ENCODE measurements around the gene MCM3AP.
A peak's percentile ranks its signal among the peaks of the same experiment; 100 is the strongest.

Gene MCM3AP

DNA sequence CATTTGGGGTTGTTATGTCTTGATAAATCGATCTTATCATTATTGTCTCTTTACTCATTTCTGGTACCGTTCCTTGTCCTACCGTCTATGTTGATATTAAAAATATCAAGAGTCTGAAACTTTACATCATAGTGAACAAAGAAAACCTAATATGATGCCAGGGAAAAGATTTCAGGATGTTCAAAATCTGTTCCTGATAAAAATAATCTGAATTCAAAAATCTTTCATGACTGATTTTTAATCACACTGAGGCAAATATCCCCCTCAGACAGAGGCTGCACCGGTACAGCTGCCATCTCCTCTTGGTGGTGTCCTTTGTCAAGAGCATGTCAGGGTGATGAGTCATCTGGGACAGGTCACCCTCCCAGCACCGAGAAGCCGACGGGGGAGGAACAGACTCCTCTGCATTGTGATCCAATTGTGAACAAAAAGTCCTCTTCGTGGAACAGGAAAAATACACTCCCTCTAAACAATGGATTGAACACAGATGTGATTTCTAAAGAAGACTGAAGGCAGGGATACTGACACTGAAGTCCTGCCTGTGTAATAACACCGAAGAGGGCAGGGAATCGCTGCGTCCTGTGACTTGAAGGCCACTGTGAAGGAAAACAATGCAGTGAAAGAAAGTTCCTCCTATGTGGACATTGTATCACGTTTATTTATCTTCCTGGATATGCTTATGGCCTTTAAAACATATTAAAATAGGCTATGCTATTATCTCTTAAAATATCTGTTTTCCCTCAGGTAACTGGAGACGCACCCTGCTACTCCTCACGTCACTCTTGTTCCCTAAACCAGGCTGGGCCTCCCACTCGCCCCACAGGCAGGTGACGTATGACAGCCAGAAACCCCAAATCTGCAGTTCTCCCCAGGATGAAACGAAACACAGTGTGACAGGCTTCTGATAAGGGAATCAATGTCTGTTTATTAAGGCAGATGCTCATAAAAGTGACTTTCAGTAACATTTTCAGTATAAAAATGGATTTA is 96.9 kb downstream of the MCM3AP start:
- H3K27ac Mint-ChIP-seq = peak overlapping the region; percentile 37 to 76 (median 45)
- no peaks in the 10 kb centered on the region for H3K27me3 Mint-ChIP-seq (ENCODE audit: low read depth)
- peak overlapping the region; percentile 21 to 61 (median 46) for H3K4me3 Mint-ChIP-seq
- H3K4me1 Mint-ChIP-seq = peaks cover 30% of the 10 kb centered on the region
- TF ChIP-seq, protein P1, sequence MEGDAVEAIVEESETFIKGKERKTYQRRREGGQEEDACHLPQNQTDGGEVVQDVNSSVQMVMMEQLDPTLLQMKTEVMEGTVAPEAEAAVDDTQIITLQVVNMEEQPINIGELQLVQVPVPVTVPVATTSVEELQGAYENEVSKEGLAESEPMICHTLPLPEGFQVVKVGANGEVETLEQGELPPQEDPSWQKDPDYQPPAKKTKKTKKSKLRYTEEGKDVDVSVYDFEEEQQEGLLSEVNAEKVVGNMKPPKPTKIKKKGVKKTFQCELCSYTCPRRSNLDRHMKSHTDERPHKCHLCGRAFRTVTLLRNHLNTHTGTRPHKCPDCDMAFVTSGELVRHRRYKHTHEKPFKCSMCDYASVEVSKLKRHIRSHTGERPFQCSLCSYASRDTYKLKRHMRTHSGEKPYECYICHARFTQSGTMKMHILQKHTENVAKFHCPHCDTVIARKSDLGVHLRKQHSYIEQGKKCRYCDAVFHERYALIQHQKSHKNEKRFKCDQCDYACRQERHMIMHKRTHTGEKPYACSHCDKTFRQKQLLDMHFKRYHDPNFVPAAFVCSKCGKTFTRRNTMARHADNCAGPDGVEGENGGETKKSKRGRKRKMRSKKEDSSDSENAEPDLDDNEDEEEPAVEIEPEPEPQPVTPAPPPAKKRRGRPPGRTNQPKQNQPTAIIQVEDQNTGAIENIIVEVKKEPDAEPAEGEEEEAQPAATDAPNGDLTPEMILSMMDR (IDR thresholded peaks at IDR 0.05; ENCODE audit: unreplicated experiment in 3 of 3) = no peak
- no peaks in the 10 kb centered on the region for H3K9me3 Mint-ChIP-seq
- H3K36me3 Mint-ChIP-seq (ENCODE audit: low read depth) = peaks cover 17% of the 10 kb centered on the region

DNA sequence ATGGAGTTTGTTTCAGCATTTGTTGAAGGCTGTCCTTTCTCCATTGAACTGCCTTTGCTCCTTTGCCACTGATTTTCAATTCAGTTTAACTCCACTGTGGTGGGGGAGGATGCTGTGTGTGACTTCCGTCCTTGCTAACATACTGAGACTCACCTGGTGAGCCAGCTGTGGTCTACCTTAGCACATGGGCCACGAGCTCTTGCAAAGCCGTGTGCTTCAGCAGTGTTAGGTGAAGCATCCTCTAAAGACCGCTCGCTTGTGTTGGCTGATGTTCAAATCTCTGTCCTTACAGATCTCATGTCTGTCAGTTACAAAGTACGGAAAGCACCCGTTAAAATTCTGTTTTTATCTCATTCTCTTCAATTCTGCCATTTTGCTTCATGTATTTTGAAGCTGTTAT is 97.6 kb downstream of the MCM3AP start:
- TF ChIP-seq, protein P1 (IDR thresholded peaks at IDR 0.05; ENCODE audit: unreplicated experiment in 3 of 3) = no peak
- H3K36me3 Mint-ChIP-seq (ENCODE audit: low read depth) = peaks cover 14% of the 10 kb centered on the region
- peak overlapping the region; percentile 19 to 61 (median 46) for H3K4me3 Mint-ChIP-seq
- H3K27me3 Mint-ChIP-seq (ENCODE audit: low read depth) = no peaks in the 10 kb centered on the region
- peak overlapping the region; percentile 37 to 76 (median 45) for H3K27ac Mint-ChIP-seq
- H3K9me3 Mint-ChIP-seq = no peaks in the 10 kb centered on the region
- H3K4me1 Mint-ChIP-seq = peaks cover 30% of the 10 kb centered on the region

DNA sequence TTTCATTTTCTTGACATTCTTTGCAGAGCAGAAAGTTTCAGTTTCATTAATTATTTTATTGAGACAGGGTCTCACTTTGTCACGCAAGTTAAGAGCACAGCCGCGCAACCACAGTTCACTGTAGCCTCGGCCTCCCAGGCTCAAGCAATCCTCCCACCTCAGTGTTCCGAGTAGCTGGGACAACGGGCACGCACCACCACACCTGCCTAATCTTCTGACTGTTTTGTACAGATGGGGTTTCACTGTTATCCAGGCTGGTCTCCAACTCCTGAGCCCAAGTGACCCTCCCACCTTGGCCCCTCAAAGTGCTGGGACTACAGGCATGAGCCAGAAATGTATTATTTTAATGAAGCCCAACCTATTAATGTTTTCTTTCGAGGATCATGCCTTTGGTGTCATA is 98.2 kb downstream of the MCM3AP start:
- Mint-ChIP-seq H3K36me3 (ENCODE audit: low read depth) (peaks cover 14% of the 10 kb centered on the region), H3K4me3 (peak overlapping the region in 2 of 3 experiments; percentile 32 to 61), H3K27ac (peak overlapping the region in 2 of 3 experiments; percentile 37 to 45), H3K9me3 (no peaks in the 10 kb centered on the region), H3K27me3 (ENCODE audit: low read depth) (no peaks in the 10 kb centered on the region), H3K4me1 (peaks cover 30% of the 10 kb centered on the region)
- TF ChIP-seq, protein P1 (IDR thresholded peaks at IDR 0.05; ENCODE audit: unreplicated experiment in 3 of 3) = no peak

DNA sequence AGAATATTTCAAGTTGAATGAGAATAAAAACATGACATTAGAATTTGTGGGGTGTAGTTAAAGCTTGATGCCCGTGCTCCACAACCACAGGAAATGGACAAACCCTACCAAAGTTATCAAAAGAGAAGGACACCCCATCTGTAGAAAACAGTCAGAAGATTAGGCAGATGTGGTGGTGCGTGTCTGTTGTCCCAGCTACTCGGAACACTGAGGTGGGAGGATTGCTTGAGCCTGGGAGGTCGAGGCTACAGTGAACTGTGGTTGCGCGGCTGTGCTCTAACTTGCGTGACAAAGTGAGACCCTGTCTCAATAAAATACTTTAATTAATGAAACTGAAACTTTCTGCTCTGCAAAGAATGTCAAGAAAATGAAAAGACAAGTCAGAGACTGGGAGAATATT is 99.7 kb downstream of the MCM3AP start:
- peaks cover 6% of the 10 kb centered on the region for H3K36me3 Mint-ChIP-seq (ENCODE audit: low read depth)
- TF ChIP-seq, protein P1 (IDR thresholded peaks at IDR 0.05; ENCODE audit: unreplicated experiment in 3 of 3) = no peak
- peak overlapping the region; percentile 90 to 95 (median 93) for H3K4me3 Mint-ChIP-seq
- peaks cover 30% of the 10 kb centered on the region for H3K4me1 Mint-ChIP-seq
- H3K27ac Mint-ChIP-seq = peak overlapping the region; percentile 96 to 99 (median 97)
- no peaks in the 10 kb centered on the region for H3K9me3 Mint-ChIP-seq
- no peaks in the 10 kb centered on the region for H3K27me3 Mint-ChIP-seq (ENCODE audit: low read depth)
